IMR-90 (cell line): ENCODE data around the gene SYDE2. TPM values are rescaled to one million over a fixed set of nuclear protein-coding genes. Genes with fewer than 3 reads are reported as not detected.

Source experiments
- ATAC-seq: fragments of 200-7000 bp; cut with Tn5 transposase; 2 replicates; pipeline ENCODE4 v1.9.1; 2020; ENCODE audit warnings: low read depth, mild to moderate bottlenecking, moderate library complexity
- BruUV-seq: library from RNA; stranded (reverse); fragments of 400-500 nt; replicated peaks from 2 replicates; lab custom pipeline; 2021; lab: Mats Ljungman, UMichigan
- CTCF ChIA-PET: fragments of 300-600 bp; formaldehyde crosslinking; extraction: SDS; loops from one replicate; lab custom pipeline; 2021; ENCODE audit warnings: antibody characterized with exemption; lab: Yijun Ruan, JAX
- POLR2A ChIA-PET: fragments of 300-600 bp; sonication (Branson Sonifier 250); formaldehyde crosslinking; loops from one replicate; lab custom pipeline; 2022; ENCODE audit warnings: antibody characterized with exemption; ENCODE audit not compliant: unreplicated experiment; lab: Charles Lee
- DNase-seq: peaks from one replicate; pipeline ENCODE4 v3.0.0; 2013
- H2AFZ ChIP-seq: replicated peaks from 2 replicates; pipeline ENCODE3; 2013; ENCODE audit warnings: low read length, mild to moderate bottlenecking; ENCODE audit not compliant: poor library complexity
- H2AK5ac ChIP-seq: 2 replicates; pipeline ENCODE4 v1.6.1; 2013; ENCODE audit warnings: low read depth, low read length, inconsistent platforms
- H2AK9ac ChIP-seq: replicated peaks from 2 replicates; pipeline ENCODE3; 2013; ENCODE audit warnings: mild to moderate bottlenecking, low read depth, low read length, moderate library complexity; ENCODE audit not compliant: poor library complexity
- H2BK120ac ChIP-seq: 2 replicates; pipeline ENCODE4 v1.6.1; 2013; ENCODE audit warnings: low read depth, low read length, inconsistent platforms
- H2BK15ac ChIP-seq: 3 replicates; pipeline ENCODE4 v1.6.1; 2013; ENCODE audit warnings: low read depth, low read length, inconsistent platforms
- H2BK20ac ChIP-seq: 2 replicates; pipeline ENCODE4 v1.6.1; 2013; ENCODE audit warnings: low read depth, mild to moderate bottlenecking, inconsistent platforms, low read length, moderate library complexity
- H2BK5ac ChIP-seq: 2 replicates; pipeline ENCODE4 v1.6.1; 2013; ENCODE audit warnings: mild to moderate bottlenecking, low read depth, low read length, inconsistent platforms; ENCODE audit not compliant: poor library complexity, severe bottlenecking
- H3K14ac ChIP-seq: replicated peaks from 2 replicates; pipeline ENCODE4 v1.6.1; 2013; ENCODE audit warnings: low read depth, low read length, inconsistent platforms
- H3K18ac ChIP-seq: 2 replicates; pipeline ENCODE4 v1.6.1; 2013; ENCODE audit warnings: low read depth, low read length, control low read depth
- H3K23ac ChIP-seq: 2 replicates; pipeline ENCODE4 v1.6.1; 2013; ENCODE audit warnings: low read depth, low read length, inconsistent platforms
- H3K27ac ChIP-seq: 2 replicates; pipeline ENCODE4 v1.5.1; 2013; ENCODE audit warnings: mild to moderate bottlenecking, control low read depth, low read length; ENCODE audit not compliant: insufficient read depth
- H3K27me3 ChIP-seq: 2 replicates; pipeline ENCODE4 v1.6.1; 2013; ENCODE audit warnings: low read length; ENCODE audit not compliant: control insufficient read depth, insufficient read depth
- H3K36me3 ChIP-seq: 2 replicates; pipeline ENCODE4 v1.6.1; 2013; ENCODE audit warnings: low read length, mixed read lengths; ENCODE audit not compliant: control insufficient read depth, insufficient read depth
- H3K4ac ChIP-seq: 2 replicates; pipeline ENCODE4 v1.6.1; 2013; ENCODE audit warnings: low read depth, low read length, inconsistent platforms
- H3K4me1 ChIP-seq: 2 replicates; pipeline ENCODE4 v1.6.1; 2013; ENCODE audit warnings: low read length, mixed read lengths; ENCODE audit not compliant: control insufficient read depth, insufficient read depth
- H3K4me2 ChIP-seq: 2 replicates; pipeline ENCODE4 v1.6.1; 2013; ENCODE audit warnings: low read depth, mild to moderate bottlenecking, control low read depth, low read length, moderate library complexity
- H3K4me3 ChIP-seq: 2 replicates; pipeline ENCODE4 v1.5.1; 2013; ENCODE audit warnings: low read depth, mild to moderate bottlenecking, control low read depth, low read length, moderate library complexity; ENCODE audit not compliant: insufficient read depth
- H3K56ac ChIP-seq: 2 replicates; pipeline ENCODE4 v1.6.1; 2013; ENCODE audit warnings: low read length, inconsistent platforms; ENCODE audit not compliant: insufficient read depth; ENCODE audit errors: extremely low read depth
- H3K79me1 ChIP-seq, 2 experiments: 2 replicates each; pipeline ENCODE4 v1.6.1; 2013; ENCODE audit warnings: low read length in 2 of 2, inconsistent platforms in 1 of 2, low read depth in 1 of 2
- H3K9ac ChIP-seq: 2 replicates; pipeline ENCODE4 v1.6.1; 2013; ENCODE audit warnings: low read depth, low read length, control low read depth
- H3K9me1 ChIP-seq: 2 replicates; pipeline ENCODE4 v1.6.1; 2013; ENCODE audit warnings: low read length, inconsistent platforms; ENCODE audit not compliant: insufficient read depth
- H3K9me3 ChIP-seq: 2 replicates; pipeline ENCODE4 v1.6.1; 2013; ENCODE audit warnings: low read length; ENCODE audit not compliant: control insufficient read depth, insufficient read depth
- H4K20me1 ChIP-seq: 2 replicates; pipeline ENCODE4 v1.6.1; 2013; ENCODE audit warnings: low read length, inconsistent platforms; ENCODE audit not compliant: insufficient read depth
- H4K5ac ChIP-seq: 2 replicates; pipeline ENCODE4 v1.6.1; 2013; ENCODE audit warnings: mild to moderate bottlenecking, low read depth, low read length, control low read depth
- H4K8ac ChIP-seq, 2 experiments: 2 replicates each; pipeline ENCODE4 v1.6.1; 2013; ENCODE audit warnings: low read depth in 2 of 2, low read length in 2 of 2, control low read depth in 1 of 2, inconsistent platforms in 1 of 2
- H4K91ac ChIP-seq: 2 replicates; pipeline ENCODE4 v1.6.1; 2013; ENCODE audit warnings: low read depth, low read length, inconsistent platforms; ENCODE audit not compliant: insufficient read depth
- NFE2L2 ChIP-seq: fragments of 150-350 bp; IDR thresholded peaks from 2 replicates; pipeline ENCODE4 v1.6.1; 2016; ENCODE audit warnings: low read depth, mild to moderate bottlenecking, low read length
- WGBS, 2 experiments: methylation state at CpG; one replicate each; pipeline versions ENCODE4 v1.1.5 to v1.1.7; 2013; ENCODE audit warnings: missing lambda C conversion rate in 2 of 2; ENCODE audit not compliant: insufficient read length in 1 of 2; ENCODE audit errors: extremely low coverage in 2 of 2; 5-methylcytosine and 5-hydroxymethylcytosine counted together
- dilution Hi-C: fragments of 300-500 bp; cut with HindIII; formaldehyde crosslinking; loops from one replicate; pipeline ENCODE4 v1.14.3; 2018; ENCODE audit warnings: low sequenced_read_pairs; ENCODE audit not compliant: unreplicated experiment
- in situ Hi-C: fragments of 300-500 bp; cut with MboI; formaldehyde crosslinking; loops from 3 replicates; pipeline ENCODE4 v1.14.3; 2019; ENCODE audit warnings: low sequenced_read_pairs, inconsistent platforms, mixed read lengths
- intact Hi-C: fragments of 100-400 bp; cut with micrococcal nuclease; formaldehyde crosslinking; loops from 2 replicates; pipeline ENCODE4 v1.10.0; 2022
- polyA plus RNA-seq, 3 experiments: library from polyadenylated mRNA; depleted of rRNA; stranded (reverse); fragments of >200 nt; gene quantifications; 2 replicates each; pipeline ENCODE4 v1.2.3, GENCODE V29; 2012; ENCODE audit warnings: low replicate concordance in 1 of 3
- total RNA-seq: library from RNA; depleted of rRNA; stranded (reverse); fragments of >200 nt; gene quantifications from 2 replicates; pipeline ENCODE4 v1.2.3, GENCODE V29; 2012

Gene SYDE2
- total and polyA plus RNA-seq, 2 of the 4 experiments (the other 2 are of a cell fraction), result 1.8 to 10.0 TPM

DNA sequence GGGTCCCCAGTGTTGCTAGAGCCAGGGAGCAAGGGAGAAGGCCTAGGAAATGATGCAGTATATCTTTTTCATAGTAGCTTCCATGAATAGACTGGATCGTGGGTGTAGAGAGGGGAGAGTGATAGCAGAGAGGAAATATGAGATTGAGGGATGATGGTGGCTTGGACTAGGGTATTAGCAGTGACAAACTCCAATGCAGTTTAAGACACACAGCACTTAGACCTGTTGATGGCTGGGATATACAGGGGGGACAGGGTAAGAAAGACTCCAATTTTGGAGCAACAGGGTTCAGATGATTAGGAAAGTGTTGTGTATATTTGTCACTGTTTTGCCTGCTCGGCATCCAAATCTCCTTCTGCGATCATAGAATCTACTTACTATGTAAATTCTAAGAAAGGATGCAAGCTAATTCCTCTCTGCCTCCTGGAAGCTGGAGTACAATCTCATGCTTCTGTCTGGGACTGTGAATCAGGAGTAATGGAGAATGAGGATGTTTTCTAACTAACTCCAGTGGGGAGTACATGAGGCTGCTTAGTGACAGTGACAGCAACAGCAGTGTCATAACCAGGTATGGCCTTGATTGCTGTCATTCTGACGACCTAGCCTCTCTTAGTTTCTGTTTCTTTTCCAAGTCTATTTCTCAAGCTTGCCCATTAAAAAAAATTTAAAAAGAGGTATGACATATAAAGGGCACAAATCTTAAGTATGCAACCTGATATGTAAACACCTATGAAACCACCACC is 47.5 kb downstream of the SYDE2 start:
- dilution Hi-C loops, result no loop called here
- WGBS, 2 experiments, result 40% methylated on average over 1 of the region's 4 CpGs; no CpG with 5 or more reads in 1 of the 2 experiments
- peak overlapping the region in 1 of 2 experiments; percentile 1; a peak in 2 of 4 replicates for H4K8ac ChIP-seq
- 0 out of 2 replicates have a peak overlapping the region, but pooled peaks have one; percentile 48 for H4K5ac ChIP-seq
- no peak overlapping the region for H2AK9ac ChIP-seq
- no peak overlapping the region; the same call in 1 of the 2 replicates for H3K4me2 ChIP-seq
- H2AK5ac ChIP-seq, result peak overlapping the region; percentile 53; the same call in 1 of the 2 replicates
- peak overlapping the region; percentile 41; the same call in 1 of the 2 replicates for H3K18ac ChIP-seq
- no peaks in the 10 kb centered on the region for H3K36me3 ChIP-seq
- H2BK20ac ChIP-seq, result no peak overlapping the region
- no peaks in the 10 kb centered on the region for H3K27me3 ChIP-seq
- peaks cover 10% of the 10 kb centered on the region for H3K4me1 ChIP-seq
- H3K4me3 ChIP-seq, result no peak overlapping the region
- intact Hi-C loops, result no loop called here
- H3K27ac ChIP-seq, result no peak overlapping the region
- no peak overlapping the region; the same call in 1 of the 2 replicates for H3K9ac ChIP-seq
- no peaks in the 10 kb centered on the region for H3K9me3 ChIP-seq
- ChIA-PET POLR2A (no interaction called here), CTCF (interaction anchor here (0.6 kb wide), 1 partner anchor 9 kb away, joined by 3 read pairs; no protein-coding TSS in a partner anchor)
- H4K20me1 ChIP-seq, result no peaks in the 10 kb centered on the region
- ATAC-seq (no peak), DNase-seq (no peak)
- H3K14ac ChIP-seq, result peak overlapping the region; percentile 81
- no peak overlapping the region for H2BK120ac ChIP-seq
- H2BK15ac ChIP-seq, result no peak overlapping the region
- H2AFZ ChIP-seq, result no peak overlapping the region
- in situ Hi-C loops, result no loop called here
- peak overlapping the region; percentile 81 for H3K23ac ChIP-seq
- H3K9me1 ChIP-seq, result peaks cover 6% of the 10 kb centered on the region; the same call in 1 of the 2 replicates
- no peaks in the 10 kb centered on the region for H3K79me1 ChIP-seq
- no TSS peak for BruUV-seq
- H4K91ac ChIP-seq, result no peak overlapping the region
- TF ChIP-seq NFE2L2, result no peak
- peak overlapping the region; percentile 27; the same call in 1 of the 2 replicates for H3K4ac ChIP-seq
- 0 out of 2 replicates have a peak overlapping the region, but pooled peaks have one; percentile 51 for H3K56ac ChIP-seq
- no peak overlapping the region for H2BK5ac ChIP-seq
